SK-N-SH treated with all-trans-retinoic acid at 6 μM for 48 hours (cell line): ENCODE measurements around the gene MR1.

Experiments
- ARNTL ChIP-seq: fragments of 450-650 bp; formaldehyde crosslinking; IDR thresholded peaks from 2 replicates; pipeline ENCODE4 v1.5.0; 2020; ENCODE audit warnings: low read depth, mild to moderate bottlenecking, moderate library complexity, borderline replicate concordance
- BACH2 ChIP-seq: fragments of 250-450 bp; sonication (Bioruptor Pico); IDR thresholded peaks from 2 replicates; pipeline ENCODE4 v1.9.0; 2021; ENCODE audit warnings: mild to moderate bottlenecking, borderline replicate concordance
- CSDC2 ChIP-seq: fragments of 250-450 bp; sonication (Bioruptor Pico); IDR thresholded peaks from 2 replicates; pipeline ENCODE4 v1.5.0; 2020; ENCODE audit warnings: mild to moderate bottlenecking, moderate library complexity
- OSR1 ChIP-seq: fragments of 250-450 bp; sonication (Bioruptor Pico); IDR thresholded peaks from 2 replicates; pipeline ENCODE4 v1.8.0; 2022; ENCODE audit warnings: moderate library complexity, mild to moderate bottlenecking, inconsistent platforms
- PPARA ChIP-seq: fragments of 250-450 bp; sonication (Bioruptor Pico); IDR thresholded peaks from 2 replicates; pipeline ENCODE4 v1.5.0; 2020; ENCODE audit warnings: mild to moderate bottlenecking, borderline replicate concordance
- RARB ChIP-seq: fragments of 250-450 bp; sonication (Bioruptor Pico); IDR thresholded peaks from 2 replicates; pipeline ENCODE4 v1.8.0; 2021; ENCODE audit warnings: mild to moderate bottlenecking, moderate library complexity
- TOX ChIP-seq: fragments of 250-450 bp; sonication (Bioruptor Pico); IDR thresholded peaks from 2 replicates; pipeline ENCODE4 v1.8.0; 2021; ENCODE audit warnings: mild to moderate bottlenecking, moderate library complexity, borderline replicate concordance
- ZFP3 ChIP-seq: fragments of 250-450 bp; sonication (Bioruptor Pico); IDR thresholded peaks from 2 replicates; pipeline ENCODE4 v1.5.0; 2020; ENCODE audit warnings: mild to moderate bottlenecking, moderate library complexity
- ZNF565 ChIP-seq: fragments of 450-650 bp; formaldehyde crosslinking; conservative IDR thresholded peaks from 2 replicates; pipeline ENCODE4 v1.5.0; 2020; ENCODE audit warnings: low read depth, mild to moderate bottlenecking, moderate library complexity
- TF ChIP-seq, protein P1 (sequence below): fragments of 250-450 bp; sonication (Bioruptor Pico); IDR thresholded peaks from 2 replicates; pipeline ENCODE4 v1.5.1; 2021; ENCODE audit warnings: mild to moderate bottlenecking, moderate library complexity
- TF ChIP-seq, protein P2 (sequence below): fragments of 250-450 bp; sonication (Bioruptor Pico); IDR thresholded peaks from 2 replicates; pipeline ENCODE4 v1.8.0; 2020; ENCODE audit warnings: mild to moderate bottlenecking, moderate library complexity, borderline replicate concordance
- TF ChIP-seq, protein P3 (sequence below): fragments of 250-450 bp; sonication (Bioruptor Pico); IDR thresholded peaks from 2 replicates; pipeline ENCODE4 v1.5.0; 2020; ENCODE audit warnings: mild to moderate bottlenecking, moderate library complexity
- TF ChIP-seq, protein P4 (sequence below): fragments of 250-450 bp; sonication (Bioruptor Pico); IDR thresholded peaks from 2 replicates; pipeline ENCODE4 v1.5.1; 2020; ENCODE audit warnings: low read depth, mild to moderate bottlenecking, moderate library complexity

DNA sequence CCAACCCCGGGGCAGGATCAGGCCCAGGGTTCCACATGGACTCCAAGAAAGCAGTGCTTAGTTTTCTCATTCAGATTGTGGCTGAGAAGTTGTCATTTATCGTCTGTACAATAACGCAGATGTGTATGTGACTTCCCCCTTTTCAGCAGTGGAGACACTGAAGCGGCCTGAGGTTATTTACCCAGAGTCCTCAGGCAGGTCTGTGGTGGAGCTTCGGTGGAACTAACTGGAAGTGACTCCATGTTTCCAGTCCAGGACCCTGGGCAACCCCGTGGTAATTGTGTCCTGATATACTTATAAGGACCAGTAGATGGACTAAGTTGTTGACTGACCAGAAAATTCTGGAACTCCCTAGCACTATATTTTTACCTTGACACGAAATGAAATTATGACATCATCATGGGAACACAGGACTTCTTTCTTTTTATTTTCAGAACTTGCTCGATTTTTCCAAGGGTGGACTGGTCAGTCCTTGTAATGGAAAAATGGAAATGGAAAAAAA lies 53.7 kb downstream of the MR1 start:
- TF ChIP-seq, protein P1, sequence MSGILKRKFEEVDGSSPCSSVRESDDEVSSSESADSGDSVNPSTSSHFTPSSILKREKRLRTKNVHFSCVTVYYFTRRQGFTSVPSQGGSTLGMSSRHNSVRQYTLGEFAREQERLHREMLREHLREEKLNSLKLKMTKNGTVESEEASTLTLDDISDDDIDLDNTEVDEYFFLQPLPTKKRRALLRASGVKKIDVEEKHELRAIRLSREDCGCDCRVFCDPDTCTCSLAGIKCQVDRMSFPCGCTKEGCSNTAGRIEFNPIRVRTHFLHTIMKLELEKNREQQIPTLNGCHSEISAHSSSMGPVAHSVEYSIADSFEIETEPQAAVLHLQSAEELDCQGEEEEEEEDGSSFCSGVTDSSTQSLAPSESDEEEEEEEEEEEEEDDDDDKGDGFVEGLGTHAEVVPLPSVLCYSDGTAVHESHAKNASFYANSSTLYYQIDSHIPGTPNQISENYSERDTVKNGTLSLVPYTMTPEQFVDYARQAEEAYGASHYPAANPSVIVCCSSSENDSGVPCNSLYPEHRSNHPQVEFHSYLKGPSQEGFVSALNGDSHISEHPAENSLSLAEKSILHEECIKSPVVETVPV (CRISPR knock-in tag), result no peak
- TF ChIP-seq, protein P2, sequence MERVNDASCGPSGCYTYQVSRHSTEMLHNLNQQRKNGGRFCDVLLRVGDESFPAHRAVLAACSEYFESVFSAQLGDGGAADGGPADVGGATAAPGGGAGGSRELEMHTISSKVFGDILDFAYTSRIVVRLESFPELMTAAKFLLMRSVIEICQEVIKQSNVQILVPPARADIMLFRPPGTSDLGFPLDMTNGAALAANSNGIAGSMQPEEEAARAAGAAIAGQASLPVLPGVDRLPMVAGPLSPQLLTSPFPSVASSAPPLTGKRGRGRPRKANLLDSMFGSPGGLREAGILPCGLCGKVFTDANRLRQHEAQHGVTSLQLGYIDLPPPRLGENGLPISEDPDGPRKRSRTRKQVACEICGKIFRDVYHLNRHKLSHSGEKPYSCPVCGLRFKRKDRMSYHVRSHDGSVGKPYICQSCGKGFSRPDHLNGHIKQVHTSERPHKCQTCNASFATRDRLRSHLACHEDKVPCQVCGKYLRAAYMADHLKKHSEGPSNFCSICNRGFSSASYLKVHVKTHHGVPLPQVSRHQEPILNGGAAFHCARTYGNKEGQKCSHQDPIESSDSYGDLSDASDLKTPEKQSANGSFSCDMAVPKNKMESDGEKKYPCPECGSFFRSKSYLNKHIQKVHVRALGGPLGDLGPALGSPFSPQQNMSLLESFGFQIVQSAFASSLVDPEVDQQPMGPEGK, result no peak
- TF ChIP-seq CSDC2 (CRISPR knock-in tag), result no peak
- no peak for TF ChIP-seq RARB (CRISPR knock-in tag)
- TF ChIP-seq, protein P3, sequence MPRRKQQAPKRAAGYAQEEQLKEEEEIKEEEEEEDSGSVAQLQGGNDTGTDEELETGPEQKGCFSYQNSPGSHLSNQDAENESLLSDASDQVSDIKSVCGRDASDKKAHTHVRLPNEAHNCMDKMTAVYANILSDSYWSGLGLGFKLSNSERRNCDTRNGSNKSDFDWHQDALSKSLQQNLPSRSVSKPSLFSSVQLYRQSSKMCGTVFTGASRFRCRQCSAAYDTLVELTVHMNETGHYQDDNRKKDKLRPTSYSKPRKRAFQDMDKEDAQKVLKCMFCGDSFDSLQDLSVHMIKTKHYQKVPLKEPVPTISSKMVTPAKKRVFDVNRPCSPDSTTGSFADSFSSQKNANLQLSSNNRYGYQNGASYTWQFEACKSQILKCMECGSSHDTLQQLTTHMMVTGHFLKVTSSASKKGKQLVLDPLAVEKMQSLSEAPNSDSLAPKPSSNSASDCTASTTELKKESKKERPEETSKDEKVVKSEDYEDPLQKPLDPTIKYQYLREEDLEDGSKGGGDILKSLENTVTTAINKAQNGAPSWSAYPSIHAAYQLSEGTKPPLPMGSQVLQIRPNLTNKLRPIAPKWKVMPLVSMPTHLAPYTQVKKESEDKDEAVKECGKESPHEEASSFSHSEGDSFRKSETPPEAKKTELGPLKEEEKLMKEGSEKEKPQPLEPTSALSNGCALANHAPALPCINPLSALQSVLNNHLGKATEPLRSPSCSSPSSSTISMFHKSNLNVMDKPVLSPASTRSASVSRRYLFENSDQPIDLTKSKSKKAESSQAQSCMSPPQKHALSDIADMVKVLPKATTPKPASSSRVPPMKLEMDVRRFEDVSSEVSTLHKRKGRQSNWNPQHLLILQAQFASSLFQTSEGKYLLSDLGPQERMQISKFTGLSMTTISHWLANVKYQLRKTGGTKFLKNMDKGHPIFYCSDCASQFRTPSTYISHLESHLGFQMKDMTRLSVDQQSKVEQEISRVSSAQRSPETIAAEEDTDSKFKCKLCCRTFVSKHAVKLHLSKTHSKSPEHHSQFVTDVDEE (CRISPR knock-in tag), result no peak
- TF ChIP-seq, protein P4, sequence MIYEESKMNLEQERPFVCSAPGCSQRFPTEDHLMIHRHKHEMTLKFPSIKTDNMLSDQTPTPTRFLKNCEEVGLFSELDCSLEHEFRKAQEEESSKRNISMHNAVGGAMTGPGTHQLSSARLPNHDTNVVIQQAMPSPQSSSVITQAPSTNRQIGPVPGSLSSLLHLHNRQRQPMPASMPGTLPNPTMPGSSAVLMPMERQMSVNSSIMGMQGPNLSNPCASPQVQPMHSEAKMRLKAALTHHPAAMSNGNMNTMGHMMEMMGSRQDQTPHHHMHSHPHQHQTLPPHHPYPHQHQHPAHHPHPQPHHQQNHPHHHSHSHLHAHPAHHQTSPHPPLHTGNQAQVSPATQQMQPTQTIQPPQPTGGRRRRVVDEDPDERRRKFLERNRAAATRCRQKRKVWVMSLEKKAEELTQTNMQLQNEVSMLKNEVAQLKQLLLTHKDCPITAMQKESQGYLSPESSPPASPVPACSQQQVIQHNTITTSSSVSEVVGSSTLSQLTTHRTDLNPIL (CRISPR knock-in tag), result no peak
- TF ChIP-seq OSR1 (CRISPR knock-in tag), result no peak
- TF ChIP-seq ZNF565 (CRISPR knock-in tag), result no peak
- TF ChIP-seq BACH2 (CRISPR knock-in tag), result no peak
- no peak for TF ChIP-seq ZFP3
- TF ChIP-seq TOX (CRISPR knock-in tag), result no peak
- TF ChIP-seq PPARA (CRISPR knock-in tag), result no peak
- TF ChIP-seq ARNTL (CRISPR knock-in tag), result no peak
